Fibroblast of gingiva (primary cell): ENCODE measurements around the gene NINL.
"Not testable (repeated sequence)": the region's sequence is repeated elsewhere in the genome, so short reads cannot be mapped to it uniquely, and the experiment has no call there.

Experiments used
- DNase-seq: peaks from one replicate; pipeline ENCODE4 v3.0.0-alpha.2; 2011; ENCODE audit warnings: low read depth

The NINL gene

DNA sequence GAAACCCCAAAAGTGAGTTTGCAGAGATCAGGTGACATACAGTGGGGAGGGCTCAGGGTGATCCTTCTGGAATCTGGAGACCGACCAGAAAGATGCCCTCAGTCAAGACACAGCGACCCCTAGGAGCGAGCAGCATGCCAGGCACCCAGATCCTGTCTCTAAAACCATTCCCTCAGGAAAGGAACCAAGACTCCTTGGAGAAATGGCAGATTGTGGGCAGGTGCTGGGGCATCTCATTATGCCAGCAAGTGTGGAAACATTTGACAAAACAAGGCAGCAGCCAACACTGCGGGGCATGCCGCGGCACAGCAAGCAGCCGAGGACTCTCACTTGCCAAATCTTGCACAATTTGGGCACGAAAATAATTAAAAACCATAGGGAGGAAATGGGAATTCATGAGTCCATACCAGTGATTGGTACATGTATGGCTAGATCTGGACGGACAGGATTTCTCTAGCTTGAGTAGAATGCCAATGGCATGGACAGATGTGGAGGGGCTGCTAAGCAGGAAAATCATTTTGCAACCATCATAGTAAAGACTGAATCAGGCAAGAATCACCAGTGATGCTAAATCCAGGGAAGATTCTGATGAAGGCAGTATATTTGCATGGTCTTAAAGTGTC, 101.0 kb downstream of the NINL start:
- DNase-seq, result peak; percentile 45

DNA sequence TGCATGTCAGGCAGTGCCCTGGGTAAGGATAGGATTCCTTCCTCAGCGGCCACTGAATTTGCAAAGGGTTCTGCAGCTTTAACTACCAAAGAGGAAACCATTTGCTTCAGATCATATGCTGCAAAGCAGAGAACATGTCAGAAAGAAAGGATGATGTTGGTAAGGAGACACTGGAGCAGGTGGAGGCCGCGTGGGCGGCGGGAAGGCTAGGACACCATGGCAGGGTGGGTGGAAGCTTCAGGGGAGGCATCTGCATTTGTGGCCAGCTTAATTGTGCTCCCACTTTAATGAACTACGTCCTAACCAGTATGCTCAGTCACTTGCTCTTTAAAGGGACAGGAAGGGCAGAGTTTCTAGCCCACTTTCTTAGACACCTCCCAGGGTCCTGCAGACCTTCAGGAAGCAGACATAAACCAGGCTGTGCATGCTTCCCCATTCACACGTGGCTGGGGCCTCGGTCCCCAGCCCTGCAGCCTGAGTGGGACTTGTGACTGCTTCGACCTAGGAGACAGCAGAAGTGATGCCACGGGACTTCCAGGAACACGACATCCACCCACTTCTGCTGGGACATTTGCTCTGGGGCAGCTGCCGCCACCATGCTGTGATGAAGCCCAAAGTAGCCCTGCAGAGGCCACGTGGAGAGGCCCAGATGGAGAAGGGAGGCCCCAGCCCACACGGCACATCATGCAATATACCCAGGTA, 101.7 kb downstream of the NINL start:
- no peak for DNase-seq

DNA sequence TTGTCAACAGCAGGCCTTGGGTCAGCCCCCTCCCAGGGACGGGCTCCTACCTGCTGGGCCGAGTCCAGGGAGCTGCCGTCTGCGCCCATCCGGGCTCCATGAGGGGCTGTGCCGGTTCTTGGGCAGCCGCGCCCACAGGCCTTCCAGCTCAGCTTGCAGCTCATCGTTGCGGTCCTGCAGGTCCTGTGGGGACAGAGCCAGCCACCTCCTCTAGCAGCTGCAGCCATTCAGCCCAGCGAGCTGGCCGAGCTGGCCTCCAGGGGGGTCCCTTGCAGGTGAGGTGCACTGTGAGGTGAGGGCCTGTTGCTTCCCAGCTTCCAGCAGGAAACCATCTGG, 103.4 kb downstream of the NINL start:
- no peak for DNase-seq

DNA sequence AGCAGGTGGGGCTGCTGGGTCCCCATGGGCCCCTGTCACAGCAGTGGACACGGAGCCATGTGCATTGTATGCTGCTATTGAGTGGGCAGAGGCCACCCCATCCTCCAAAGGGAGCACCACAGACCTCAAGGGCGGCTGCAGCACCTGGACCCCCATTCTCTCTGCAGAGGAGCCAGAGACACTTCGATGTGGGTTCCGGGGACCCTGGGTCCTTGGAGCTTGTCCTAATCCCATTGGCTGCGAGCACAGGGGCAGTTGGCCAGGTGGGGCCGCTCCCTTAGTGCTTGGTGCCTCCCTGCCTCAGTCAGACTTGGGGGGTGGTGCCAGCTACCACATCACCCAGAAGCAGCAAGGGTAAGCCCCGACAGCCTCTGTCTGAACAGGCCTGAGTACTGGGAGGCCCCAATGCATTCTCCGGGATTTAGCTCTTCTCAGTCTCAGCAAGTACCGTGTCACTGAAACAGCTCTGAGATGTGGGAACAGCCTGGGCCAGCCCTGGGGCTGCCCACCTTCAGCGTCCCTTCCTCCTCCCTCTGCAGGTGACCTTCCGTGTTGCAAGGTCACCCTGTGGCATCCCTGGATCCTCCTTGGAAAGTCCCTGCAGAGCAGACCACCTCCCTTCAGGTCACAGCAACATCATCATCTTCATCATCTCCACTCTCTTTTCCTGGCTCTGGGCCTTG, 104.0 kb downstream of the NINL start:
- no peak for DNase-seq

DNA sequence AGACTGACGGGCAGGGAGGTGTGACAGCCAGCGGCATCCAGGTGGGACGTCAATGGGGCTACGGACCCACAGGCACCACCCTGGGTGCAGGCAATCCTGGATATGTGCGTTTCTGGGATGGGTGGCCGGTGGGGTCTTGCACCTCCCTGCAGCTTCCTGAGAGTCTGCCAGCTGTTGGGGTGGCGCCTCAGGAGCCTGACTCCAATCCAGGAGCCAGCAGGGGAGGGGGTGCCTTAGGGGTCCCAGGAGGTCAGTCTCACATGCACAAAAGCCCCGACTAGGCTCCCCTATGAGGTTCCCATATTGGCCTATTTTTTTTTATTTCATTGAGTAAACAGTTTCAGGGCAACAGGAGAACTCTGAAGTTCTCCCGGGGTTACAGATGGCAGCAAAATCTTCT, 104.5 kb downstream of the NINL start:
- no peak for DNase-seq

DNA sequence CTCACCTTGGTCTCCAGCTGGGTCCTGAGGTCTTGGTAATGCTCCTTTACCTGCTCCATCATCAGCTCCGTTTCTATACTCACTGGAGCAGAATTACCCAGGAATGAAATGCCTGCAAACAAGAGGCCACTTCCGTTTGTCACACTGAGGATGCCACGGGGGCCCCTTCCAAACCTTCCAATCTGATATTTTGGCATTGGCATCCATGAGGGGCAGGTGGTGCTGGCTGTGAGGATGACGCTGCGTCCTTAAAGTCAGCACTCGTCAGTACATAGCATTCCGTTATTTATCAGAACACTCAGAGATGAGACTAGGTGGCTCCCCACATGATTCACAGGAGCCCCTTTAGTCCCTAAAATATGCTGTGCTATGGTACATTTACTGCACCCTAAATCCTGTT, 105.2 kb downstream of the NINL start:
- DNase-seq, result no peak

DNA sequence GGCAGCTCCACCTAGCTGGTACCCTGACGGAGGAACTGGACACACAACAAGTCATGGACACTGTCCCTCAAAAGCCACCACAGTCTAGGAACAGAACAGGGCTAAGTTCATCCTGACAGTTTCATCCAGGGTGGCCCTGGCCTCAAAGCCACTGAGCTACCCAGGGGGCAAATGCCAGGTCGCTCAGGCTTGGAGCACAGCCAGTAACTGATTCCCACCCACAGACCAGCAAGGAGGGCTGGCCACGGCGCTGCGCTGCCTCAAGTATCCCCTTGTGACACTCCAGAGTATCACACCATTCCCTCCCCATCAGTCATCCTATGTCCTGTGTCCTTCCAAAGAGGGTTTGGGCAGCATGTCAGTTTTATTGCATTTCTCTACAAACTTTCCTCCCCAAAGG, 105.7 kb downstream of the NINL start:
- no peak for DNase-seq

DNA sequence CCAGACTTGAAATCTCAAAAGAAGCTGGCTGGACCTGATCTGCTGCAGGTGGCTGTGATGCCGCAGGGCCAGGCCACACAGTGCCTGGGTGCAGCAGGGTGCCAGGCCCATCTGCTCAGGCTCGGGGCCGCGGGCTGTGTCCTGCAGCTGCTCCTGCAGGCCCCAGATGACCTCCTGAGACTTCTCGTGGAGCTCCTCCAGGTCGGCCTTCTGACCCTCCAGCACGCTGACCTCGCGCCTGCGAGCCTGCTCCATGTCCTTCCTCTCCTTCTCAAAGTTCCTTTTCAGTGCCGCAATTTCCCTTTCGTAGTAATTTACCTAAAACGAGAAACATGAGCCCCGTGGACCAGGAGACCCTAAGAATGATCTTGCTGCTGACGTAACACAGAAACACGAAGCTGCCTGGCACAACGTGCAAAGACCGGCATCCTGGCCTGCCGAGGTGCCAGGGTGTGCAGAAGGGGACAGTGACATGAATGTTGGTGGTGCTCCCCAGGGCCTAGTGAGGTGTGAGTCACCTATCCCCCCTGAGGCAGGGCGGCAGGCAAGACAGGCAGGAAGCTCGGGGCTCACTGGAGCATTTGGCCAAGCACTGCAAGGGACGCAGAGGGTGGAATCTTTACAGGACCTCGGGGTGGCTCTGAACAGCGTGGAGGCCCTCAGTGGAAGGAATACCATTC, 106.3 kb downstream of the NINL start:
- DNase-seq, result no peak

DNA sequence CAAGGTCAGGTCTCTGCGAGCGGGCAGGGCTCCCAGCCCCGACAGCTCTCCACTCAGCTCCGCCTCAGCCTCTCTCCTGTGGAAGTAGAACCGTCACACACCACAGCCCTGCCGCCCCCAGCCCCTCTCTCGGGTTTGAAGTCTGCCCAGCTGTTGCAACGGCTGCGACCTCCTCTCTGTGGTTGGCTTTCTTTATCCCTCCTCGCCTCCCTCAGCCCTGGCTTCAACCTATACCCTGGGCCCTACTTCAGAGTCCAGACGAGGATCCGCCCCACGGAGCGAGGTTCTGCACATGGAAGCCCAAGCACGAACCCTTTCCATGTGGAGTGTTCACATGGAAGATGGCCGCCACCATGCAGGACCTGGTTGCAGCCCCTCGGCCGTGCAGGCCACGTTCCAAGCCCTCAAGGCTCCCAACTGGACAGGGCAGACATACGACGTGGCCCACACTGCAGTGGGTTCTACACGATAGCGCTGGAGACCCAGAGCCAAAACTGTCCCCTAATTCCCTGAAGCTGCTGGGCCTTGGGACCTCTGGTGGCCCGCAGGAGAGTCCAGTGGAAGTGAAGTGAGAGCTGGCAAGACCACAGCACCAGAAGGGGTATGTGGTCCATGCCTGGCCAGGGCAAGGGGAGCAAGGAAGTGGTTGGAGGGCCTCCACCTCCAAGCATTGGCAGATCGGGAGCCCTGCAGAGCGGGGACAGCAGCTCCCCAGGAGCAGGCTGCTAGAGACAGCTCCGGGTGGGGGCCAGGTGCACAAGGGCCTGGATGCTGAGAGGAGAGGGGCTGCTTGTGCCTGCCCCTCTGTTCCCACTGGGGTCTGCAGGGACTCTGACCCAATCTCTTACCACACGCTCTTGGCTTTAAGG, 108.1 kb downstream of the NINL start:
- no peak for DNase-seq

DNA sequence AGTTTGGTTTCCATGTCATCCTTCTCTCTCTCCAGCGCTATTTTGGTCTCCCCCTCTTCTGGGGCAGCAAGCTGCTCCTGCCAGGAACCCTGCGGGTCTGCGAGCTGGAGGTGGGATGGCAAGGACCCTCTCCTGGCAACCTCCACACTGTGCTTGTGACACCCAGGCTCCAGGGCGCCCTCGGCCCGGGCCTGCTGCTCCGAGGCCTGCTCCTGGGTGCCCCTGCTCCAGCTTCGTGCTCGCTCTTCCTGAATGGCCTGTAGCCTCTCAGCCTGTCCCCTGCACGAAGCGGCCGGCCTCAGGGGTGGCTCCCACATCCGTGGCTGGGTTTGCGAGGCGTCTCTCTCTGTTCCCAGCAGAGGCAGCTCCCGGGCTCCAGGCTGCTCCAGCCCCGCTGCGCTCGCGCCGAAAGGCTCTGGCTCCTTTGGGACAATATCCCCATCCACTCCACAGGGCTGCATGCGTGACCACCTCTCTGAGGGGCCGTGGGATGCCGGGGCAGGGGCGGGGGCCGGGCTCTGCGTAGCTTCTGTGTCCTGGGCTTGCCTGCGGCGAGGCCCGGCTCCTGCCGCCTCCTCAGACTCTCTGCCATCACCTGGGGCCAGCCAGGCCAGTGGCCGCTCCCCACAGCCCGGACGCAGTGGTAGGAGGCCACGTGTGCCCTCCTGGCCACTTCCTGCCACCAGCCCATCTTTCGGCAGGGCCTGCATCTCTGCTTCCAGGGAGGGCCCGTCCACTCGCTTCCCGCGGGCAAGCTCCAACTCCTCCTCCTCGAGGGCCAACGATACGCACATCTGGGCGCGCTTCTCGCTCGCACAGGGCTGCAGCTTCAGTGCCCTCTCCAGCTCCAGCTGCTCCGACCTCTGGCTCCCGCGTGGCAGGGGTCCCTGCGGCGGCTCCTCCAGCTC, 109.0 kb downstream of the NINL start:
- DNase-seq, result no peak

DNA sequence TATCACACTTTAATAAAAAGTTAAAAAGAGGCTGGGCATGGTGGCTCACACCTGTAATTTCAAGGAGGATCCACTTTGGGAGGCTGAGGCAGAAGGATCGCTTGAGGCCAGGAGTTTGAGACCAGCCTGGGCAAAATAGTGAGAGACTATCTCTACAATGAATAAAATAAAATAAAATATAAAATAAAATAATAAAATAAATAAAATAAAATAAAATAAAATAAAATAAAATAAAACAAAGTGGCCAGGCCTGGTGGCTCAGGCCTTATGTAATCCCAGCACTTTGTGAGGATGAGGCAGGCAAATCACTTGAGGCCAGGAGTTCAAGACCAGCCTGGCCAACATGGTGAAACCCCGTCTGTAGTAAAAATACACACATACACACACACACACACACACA, 112.0 kb downstream of the NINL start:
- DNase-seq, result not testable (repeated sequence)

DNA sequence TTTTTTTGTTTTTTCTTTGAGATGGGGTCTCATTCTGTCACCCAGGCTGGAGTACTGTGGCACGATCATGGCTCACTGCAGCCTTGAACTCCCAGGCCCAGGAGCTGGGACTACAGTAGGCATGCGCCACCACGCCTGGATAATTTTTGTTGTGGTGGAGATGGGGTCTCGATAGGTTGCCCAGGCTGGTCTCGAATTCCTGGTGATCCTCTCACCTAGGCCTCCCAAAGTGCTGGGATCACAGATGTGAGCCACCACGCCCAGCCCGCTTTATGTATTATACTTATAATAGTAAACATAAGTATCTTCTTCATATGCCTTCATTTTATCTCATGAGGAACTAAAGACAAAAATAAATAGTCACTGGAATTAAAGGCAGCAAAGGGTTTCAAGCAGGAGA, 114.3 kb downstream of the NINL start:
- no peak for DNase-seq

DNA sequence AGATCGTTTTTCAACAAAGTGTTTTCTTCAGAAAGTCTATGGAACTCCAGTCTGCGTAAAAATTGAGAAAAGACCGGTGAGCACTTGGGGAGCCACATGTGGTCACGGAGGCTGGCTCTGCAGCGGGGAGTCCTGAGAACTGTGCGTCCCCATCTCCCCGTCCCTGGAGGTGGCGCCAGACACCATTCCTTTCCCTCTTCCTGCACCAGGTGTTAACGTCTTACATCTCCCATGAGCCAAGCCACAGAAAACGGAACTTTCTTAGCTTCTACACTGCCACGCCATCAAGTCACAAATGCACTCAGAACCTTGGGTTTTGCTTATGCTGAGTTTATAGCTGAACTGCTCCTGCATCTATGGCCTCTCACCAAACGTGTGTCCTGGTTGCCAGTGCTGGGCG, 115.3 kb downstream of the NINL start:
- DNase-seq, result no peak

DNA sequence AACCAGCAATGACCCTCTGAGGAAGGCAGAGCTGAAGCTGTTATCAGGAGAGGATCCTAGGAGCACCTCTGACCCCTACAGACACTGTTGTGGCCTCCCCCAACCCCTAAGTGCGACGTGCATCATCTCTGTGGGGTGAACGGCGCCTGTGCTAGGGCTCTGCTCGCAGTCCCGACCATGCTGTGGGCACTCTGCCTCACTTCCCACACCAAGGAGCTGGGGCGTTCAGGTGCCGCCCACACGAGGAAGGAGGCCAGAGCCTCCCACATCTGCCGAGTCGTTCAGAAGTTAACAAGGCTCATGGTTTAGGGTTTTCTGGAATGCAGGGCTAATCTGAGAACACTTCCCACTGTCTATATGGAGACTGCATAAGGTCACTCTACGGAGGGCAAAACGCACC, 115.8 kb downstream of the NINL start:
- no peak for DNase-seq

DNA sequence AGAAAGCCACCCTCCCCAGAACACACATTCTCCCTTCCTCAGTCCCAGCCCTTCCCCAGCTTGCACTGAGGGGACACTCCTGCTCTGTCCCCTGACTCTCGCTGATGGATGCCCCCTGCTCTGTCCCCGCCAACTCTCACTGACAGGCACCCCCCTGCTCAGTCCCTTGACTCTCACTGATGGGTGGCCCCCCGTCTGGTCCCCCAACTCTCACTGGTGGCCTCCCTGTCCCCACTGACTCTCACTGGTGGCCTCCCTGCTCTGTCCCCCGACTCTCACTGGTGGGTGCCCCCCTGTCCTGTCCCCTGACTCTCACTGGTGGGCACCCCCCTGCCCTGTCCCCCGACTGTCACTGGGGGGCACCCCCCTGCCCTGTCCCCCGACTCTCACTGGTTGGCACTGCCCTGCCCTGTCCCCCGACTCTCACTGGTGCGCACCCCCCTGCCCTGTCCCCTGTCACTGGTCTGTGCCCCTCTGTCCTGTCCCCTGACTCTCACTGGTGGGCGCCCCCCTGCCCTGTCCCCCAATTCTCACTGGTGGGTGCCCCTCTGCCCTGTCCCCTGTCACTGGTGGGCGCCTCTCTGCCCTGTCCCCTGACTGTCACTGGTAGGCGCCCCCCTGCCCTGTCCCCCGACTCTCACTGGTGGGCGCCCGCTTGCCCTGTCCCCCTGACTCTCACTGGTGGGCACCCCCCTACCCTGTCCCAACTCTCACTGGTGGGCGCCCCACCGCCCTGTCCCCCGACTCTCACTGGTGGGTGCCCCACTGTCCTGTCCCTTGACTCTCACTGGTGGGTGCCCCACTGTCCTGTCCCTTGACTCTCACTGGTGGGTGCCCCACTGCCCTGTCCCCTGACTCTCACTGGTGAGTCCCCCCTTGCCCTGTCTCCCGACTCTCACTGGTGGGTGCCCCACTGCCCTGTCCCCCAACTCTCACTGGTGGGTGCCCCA, 116.9 kb downstream of the NINL start:
- no peak for DNase-seq

DNA sequence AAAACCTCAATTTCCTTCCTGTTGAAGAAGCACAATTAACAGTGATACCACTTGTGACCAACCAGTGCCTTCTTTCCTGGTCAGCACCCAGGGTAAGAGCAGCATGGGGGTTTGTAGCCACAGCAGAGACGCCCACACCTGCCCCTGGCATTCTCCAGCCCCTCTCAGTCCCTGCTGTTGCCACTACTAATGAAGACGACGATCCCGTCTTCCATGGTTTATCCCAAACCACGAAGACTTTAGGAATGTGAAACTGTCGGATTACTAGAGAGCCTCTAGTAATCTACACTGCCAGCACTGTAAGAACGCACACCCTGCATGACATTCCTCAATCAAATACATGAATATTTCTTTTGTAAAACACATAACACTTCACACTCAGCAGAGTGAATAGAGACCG, 117.9 kb downstream of the NINL start:
- DNase-seq, result no peak

DNA sequence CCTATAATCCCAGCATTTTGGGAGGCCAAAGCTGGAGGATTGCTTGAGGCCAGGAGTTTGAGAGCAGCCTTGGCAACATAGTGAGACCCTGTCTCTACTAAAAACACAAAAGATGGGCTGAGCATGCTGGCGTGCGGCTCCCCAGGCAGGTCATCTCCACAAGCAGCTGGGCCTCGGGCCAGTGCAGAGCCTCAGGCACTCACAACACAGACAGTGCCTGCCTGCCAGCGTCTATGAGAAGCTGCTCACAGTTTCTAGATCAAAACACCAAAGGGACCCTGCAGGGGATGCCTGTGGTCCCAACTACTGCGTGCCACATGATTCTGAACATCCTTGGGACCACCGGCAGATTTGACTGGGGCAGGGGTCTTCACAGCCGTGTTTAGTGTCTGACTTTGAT, 118.5 kb downstream of the NINL start:
- no peak for DNase-seq

DNA sequence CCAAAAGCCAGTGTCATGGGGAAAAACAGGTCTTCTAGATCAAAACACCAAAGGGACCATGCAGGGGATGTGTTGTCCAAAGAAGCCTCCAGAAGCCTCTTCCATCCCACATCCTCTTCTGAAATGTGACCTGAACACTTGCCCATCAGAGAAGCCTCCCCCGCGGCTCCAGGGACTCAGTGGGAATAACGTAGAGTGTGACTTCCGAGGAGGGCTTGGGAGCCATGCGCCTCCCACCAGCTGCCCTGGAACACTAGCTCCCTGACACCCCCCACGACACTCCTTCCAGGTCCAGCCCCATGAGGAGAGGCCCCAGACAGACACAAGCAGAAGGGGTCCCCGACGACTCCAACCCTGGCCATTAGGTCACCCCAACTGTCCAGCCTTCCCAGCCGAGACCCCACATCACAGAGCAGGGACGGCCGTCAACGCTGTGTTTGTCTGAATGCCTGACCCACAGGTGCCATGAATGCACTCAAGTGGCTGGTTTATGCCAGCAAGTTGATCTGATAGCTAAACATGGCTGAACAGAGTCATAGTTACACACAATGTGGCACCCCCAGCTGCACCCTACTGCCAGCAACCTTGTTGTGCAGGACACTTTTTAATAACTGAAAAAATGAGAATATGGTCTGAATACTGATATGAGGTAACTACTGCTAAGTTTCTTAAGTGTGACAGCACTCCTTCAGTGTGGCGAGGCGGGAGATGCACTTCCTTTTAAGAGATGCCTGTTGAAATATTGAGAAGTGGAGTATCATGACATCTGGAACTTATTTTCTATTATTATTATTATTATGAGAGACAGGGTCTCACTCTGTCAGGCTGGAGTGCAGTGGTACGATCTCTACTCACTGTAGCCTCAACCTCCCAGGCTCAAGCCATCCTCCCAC, 119.8 kb downstream of the NINL start:
- DNase-seq, result no peak
